SK-N-SH treated with all-trans-retinoic acid at 6 μM for 48 hours (cell line): ENCODE measurements around the gene RBMS3.

Experiments used
- ATAC-seq: fragments of 200-7000 bp; cut with Tn5 transposase; 3 replicates; pipeline ENCODE4 v1.9.1; 2020; ENCODE audit warnings: mild to moderate bottlenecking, moderate library complexity
- ARNTL ChIP-seq: fragments of 450-650 bp; formaldehyde crosslinking; IDR thresholded peaks from 2 replicates; pipeline ENCODE4 v1.5.0; 2020; ENCODE audit warnings: low read depth, mild to moderate bottlenecking, moderate library complexity, borderline replicate concordance
- BACH2 ChIP-seq: fragments of 250-450 bp; sonication (Bioruptor Pico); IDR thresholded peaks from 2 replicates; pipeline ENCODE4 v1.9.0; 2021; ENCODE audit warnings: mild to moderate bottlenecking, borderline replicate concordance
- CSDC2 ChIP-seq: fragments of 250-450 bp; sonication (Bioruptor Pico); IDR thresholded peaks from 2 replicates; pipeline ENCODE4 v1.5.0; 2020; ENCODE audit warnings: mild to moderate bottlenecking, moderate library complexity
- ESRRG ChIP-seq: fragments of 250-450 bp; sonication (Bioruptor Pico); IDR thresholded peaks from 2 replicates; pipeline ENCODE4 v1.6.1; 2021; ENCODE audit warnings: mild to moderate bottlenecking
- GLIS3 ChIP-seq: fragments of 250-450 bp; sonication (Bioruptor Pico); IDR thresholded peaks from 2 replicates; pipeline ENCODE4 v1.5.0; 2020; ENCODE audit warnings: mild to moderate bottlenecking, moderate library complexity
- ISL1 ChIP-seq: fragments of 250-450 bp; sonication (Bioruptor Pico); IDR thresholded peaks from 2 replicates; pipeline ENCODE4 v2.1.2; 2022; ENCODE audit warnings: mild to moderate bottlenecking, moderate library complexity
- PATZ1 ChIP-seq: fragments of 250-450 bp; sonication (Bioruptor Pico); IDR thresholded peaks from 2 replicates; pipeline ENCODE4 v1.8.0; 2020; ENCODE audit warnings: mild to moderate bottlenecking, moderate library complexity, borderline replicate concordance
- POU6F1 ChIP-seq: fragments of 250-450 bp; sonication (Bioruptor Pico); IDR thresholded peaks from 2 replicates; pipeline ENCODE4 v1.8.0; 2021; ENCODE audit warnings: low read depth, mild to moderate bottlenecking, moderate library complexity, borderline replicate concordance
- PPARA ChIP-seq: fragments of 250-450 bp; sonication (Bioruptor Pico); IDR thresholded peaks from 2 replicates; pipeline ENCODE4 v1.5.0; 2020; ENCODE audit warnings: mild to moderate bottlenecking, borderline replicate concordance
- RARB ChIP-seq: fragments of 250-450 bp; sonication (Bioruptor Pico); IDR thresholded peaks from 2 replicates; pipeline ENCODE4 v1.8.0; 2021; ENCODE audit warnings: mild to moderate bottlenecking, moderate library complexity
- SNAI2 ChIP-seq: fragments of 250-450 bp; sonication (Bioruptor Pico); IDR thresholded peaks from 2 replicates; pipeline ENCODE4 v1.5.0; 2020; ENCODE audit warnings: mild to moderate bottlenecking, moderate library complexity
- TCF4 ChIP-seq: fragments of 250-450 bp; sonication (Bioruptor Pico); IDR thresholded peaks from 2 replicates; pipeline ENCODE4 v1.8.0; 2021; ENCODE audit warnings: mild to moderate bottlenecking, moderate library complexity, borderline replicate concordance
- TOX ChIP-seq: fragments of 250-450 bp; sonication (Bioruptor Pico); IDR thresholded peaks from 2 replicates; pipeline ENCODE4 v1.8.0; 2021; ENCODE audit warnings: mild to moderate bottlenecking, moderate library complexity, borderline replicate concordance
- ZFP3 ChIP-seq: fragments of 250-450 bp; sonication (Bioruptor Pico); IDR thresholded peaks from 2 replicates; pipeline ENCODE4 v1.5.0; 2020; ENCODE audit warnings: mild to moderate bottlenecking, moderate library complexity
- ZFP30 ChIP-seq: fragments of 450-650 bp; formaldehyde crosslinking; IDR thresholded peaks from 2 replicates; pipeline ENCODE4 v1.5.0; 2022; ENCODE audit warnings: mild to moderate bottlenecking, moderate library complexity
- ZNF565 ChIP-seq: fragments of 450-650 bp; formaldehyde crosslinking; conservative IDR thresholded peaks from 2 replicates; pipeline ENCODE4 v1.5.0; 2020; ENCODE audit warnings: low read depth, mild to moderate bottlenecking, moderate library complexity
- ZNF70 ChIP-seq: fragments of 450-650 bp; formaldehyde crosslinking; IDR thresholded peaks from 2 replicates; pipeline ENCODE4 v1.5.0; 2020; ENCODE audit warnings: mild to moderate bottlenecking, moderate library complexity
- ZNF8 ChIP-seq: fragments of 450-650 bp; formaldehyde crosslinking; IDR thresholded peaks from 2 replicates; pipeline ENCODE4 v1.5.0; 2020; ENCODE audit warnings: mild to moderate bottlenecking, moderate library complexity
- TF ChIP-seq, protein P1 (sequence below): fragments of 250-450 bp; sonication (Bioruptor Pico); IDR thresholded peaks from 2 replicates; pipeline ENCODE4 v1.5.0; 2020; ENCODE audit warnings: mild to moderate bottlenecking, moderate library complexity
- TF ChIP-seq, protein P2 (sequence below): fragments of 250-450 bp; sonication (Bioruptor Pico); IDR thresholded peaks from 2 replicates; pipeline ENCODE4 v1.5.1; 2020; ENCODE audit warnings: low read depth, mild to moderate bottlenecking, moderate library complexity

RBMS3 gene

DNA sequence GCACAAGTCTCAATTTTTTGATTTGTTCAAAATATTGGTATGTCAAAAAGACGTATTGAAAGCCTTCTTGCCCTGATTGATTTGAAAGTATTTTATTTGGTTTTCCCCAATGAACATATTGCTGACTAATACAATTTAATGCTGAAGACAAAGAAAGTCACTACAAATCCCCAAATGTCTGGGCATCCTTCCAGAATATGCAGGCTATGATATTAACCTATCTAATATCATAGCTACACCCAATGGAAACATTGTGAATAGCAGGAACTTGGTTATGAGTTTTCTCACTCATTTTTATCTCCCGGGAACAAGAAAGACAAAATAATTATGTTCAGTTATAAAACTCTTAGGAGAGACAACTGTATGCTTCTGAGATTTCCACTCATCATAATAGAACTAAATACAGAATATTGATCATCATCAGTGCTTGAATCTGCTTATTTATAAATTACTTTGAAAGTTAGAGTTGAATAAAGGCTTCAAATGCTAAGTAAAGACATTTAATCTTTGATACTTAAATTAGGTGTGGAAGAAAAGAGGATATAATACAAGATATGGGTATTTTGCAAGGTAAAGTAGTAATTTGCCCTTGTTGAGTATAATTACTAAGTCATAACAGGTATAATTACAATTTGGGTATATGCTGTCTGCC lies 483.9 kb downstream of the RBMS3 start:
- ATAC-seq = peak; percentile 68
- TF ChIP-seq PPARA (no peak), ZFP3 (CRISPR knock-in tag) (peak; percentile 85), ISL1 (no peak), BACH2 (CRISPR knock-in tag) (no peak), ARNTL (CRISPR knock-in tag) (no peak), SNAI2 (CRISPR knock-in tag) (no peak), POU6F1 (CRISPR knock-in tag) (no peak)

- TF ChIP-seq ZFP3 (CRISPR knock-in tag) (no peak), ZFP30 (CRISPR knock-in tag) (no peak), ZNF70 (CRISPR knock-in tag) (no peak), RARB (CRISPR knock-in tag) (no peak), TOX (no peak)
- TF ChIP-seq, protein P1, sequence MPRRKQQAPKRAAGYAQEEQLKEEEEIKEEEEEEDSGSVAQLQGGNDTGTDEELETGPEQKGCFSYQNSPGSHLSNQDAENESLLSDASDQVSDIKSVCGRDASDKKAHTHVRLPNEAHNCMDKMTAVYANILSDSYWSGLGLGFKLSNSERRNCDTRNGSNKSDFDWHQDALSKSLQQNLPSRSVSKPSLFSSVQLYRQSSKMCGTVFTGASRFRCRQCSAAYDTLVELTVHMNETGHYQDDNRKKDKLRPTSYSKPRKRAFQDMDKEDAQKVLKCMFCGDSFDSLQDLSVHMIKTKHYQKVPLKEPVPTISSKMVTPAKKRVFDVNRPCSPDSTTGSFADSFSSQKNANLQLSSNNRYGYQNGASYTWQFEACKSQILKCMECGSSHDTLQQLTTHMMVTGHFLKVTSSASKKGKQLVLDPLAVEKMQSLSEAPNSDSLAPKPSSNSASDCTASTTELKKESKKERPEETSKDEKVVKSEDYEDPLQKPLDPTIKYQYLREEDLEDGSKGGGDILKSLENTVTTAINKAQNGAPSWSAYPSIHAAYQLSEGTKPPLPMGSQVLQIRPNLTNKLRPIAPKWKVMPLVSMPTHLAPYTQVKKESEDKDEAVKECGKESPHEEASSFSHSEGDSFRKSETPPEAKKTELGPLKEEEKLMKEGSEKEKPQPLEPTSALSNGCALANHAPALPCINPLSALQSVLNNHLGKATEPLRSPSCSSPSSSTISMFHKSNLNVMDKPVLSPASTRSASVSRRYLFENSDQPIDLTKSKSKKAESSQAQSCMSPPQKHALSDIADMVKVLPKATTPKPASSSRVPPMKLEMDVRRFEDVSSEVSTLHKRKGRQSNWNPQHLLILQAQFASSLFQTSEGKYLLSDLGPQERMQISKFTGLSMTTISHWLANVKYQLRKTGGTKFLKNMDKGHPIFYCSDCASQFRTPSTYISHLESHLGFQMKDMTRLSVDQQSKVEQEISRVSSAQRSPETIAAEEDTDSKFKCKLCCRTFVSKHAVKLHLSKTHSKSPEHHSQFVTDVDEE (CRISPR knock-in tag) = no peak
- no peak for ATAC-seq
These were observed 490.7 kb downstream of the RBMS3 start for GRCh38 chr3:29771602-29772001.

DNA sequence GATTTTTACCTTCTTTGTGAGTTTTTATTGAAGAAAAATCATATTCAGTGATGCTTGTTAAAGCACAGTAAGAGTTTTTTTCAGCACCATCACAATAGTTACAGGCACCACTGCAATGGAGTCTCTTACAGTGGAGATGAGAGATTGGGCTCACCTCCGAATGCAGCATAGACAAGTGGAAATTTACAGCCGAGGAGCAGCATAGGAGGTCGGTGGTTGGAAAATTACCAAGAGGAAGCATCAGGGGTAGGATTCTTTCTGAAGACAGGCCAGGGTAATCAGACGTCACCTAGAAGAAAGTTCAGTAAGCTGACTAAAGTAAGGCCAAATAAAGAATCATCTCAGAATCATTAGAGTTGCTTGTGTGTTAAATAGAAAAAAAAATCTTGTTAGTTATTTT lies 491.6 kb downstream of the RBMS3 start:
- TF ChIP-seq ZNF70 (CRISPR knock-in tag) (no peak), SNAI2 (CRISPR knock-in tag) (no peak), ESRRG (CRISPR knock-in tag) (no peak), RARB (CRISPR knock-in tag) (no peak), ARNTL (CRISPR knock-in tag) (no peak)
- TF ChIP-seq, protein P1 (CRISPR knock-in tag) = no peak
- TF ChIP-seq, all 23 proteins: peak for 0
- no peak for ATAC-seq

DNA sequence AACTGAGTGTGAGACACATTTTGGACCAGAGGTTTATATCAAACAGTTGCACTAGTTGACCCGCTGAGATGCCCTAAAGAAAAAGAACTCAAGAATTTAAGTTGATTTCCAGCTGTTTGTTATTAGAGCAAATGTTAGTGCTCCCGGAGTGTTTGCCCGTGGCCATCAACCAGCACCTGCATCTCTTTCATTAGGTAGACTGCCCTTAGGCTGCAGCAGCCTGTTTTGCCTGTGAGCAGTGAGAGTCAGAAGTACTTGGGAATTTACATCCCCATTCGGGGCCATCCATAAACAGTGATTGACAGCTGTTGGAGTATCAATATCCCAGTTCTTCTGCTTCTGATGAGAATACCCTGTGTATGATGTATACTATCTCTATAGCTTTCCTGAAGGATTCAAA lies 492.6 kb downstream of the RBMS3 start:
- no peak for ATAC-seq
- TF ChIP-seq, protein P1 (CRISPR knock-in tag) = no peak
- TF ChIP-seq TCF4 (CRISPR knock-in tag) = no peak
- TF ChIP-seq POU6F1 (CRISPR knock-in tag) = no peak
- TF ChIP-seq PPARA = no peak
- TF ChIP-seq GLIS3 (CRISPR knock-in tag) = no peak
- no peak for TF ChIP-seq ZNF8 (CRISPR knock-in tag)
- TF ChIP-seq CSDC2 (CRISPR knock-in tag) = no peak
- TF ChIP-seq BACH2 (CRISPR knock-in tag) = no peak
- TF ChIP-seq, protein P2, sequence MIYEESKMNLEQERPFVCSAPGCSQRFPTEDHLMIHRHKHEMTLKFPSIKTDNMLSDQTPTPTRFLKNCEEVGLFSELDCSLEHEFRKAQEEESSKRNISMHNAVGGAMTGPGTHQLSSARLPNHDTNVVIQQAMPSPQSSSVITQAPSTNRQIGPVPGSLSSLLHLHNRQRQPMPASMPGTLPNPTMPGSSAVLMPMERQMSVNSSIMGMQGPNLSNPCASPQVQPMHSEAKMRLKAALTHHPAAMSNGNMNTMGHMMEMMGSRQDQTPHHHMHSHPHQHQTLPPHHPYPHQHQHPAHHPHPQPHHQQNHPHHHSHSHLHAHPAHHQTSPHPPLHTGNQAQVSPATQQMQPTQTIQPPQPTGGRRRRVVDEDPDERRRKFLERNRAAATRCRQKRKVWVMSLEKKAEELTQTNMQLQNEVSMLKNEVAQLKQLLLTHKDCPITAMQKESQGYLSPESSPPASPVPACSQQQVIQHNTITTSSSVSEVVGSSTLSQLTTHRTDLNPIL (CRISPR knock-in tag) = no peak
- TF ChIP-seq PATZ1 (CRISPR knock-in tag) = no peak
- no peak for TF ChIP-seq ZFP30 (CRISPR knock-in tag)
- TF ChIP-seq ZNF565 (CRISPR knock-in tag) = no peak
- no peak for TF ChIP-seq RARB (CRISPR knock-in tag)
